Central memory CD4-positive, alpha-beta T cell (primary cell): Measurements from ENCODE around the gene CHRM3.

Source experiments
- DNase-seq: peaks from one replicate; pipeline ENCODE4 v3.0.0; 2022

Gene CHRM3

GRCh38 chr1:239417221-239417620 is 30.9 kb downstream of the CHRM3 start:
- no peak for DNase-seq

GRCh38 chr1:239417986-239418640 is 31.7 kb downstream of the CHRM3 start:
- no peak for DNase-seq

GRCh38 chr1:239418681-239419080 is 32.3 kb downstream of the CHRM3 start:
- DNase-seq = no peak

GRCh38 chr1:239421811-239422210 is 35.4 kb downstream of the CHRM3 start:
- no peak for DNase-seq

GRCh38 chr1:239422818-239423217 is 36.5 kb downstream of the CHRM3 start:
- DNase-seq = no peak

GRCh38 chr1:239426821-239427475 is 40.6 kb downstream of the CHRM3 start:
- DNase-seq = no peak

- no peak for DNase-seq
Measured at GRCh38 chr1:239427712-239428111, 41.3 kb downstream of the CHRM3 start.

GRCh38 chr1:239428120-239428710 is 41.8 kb downstream of the CHRM3 start:
- DNase-seq = no peak

GRCh38 chr1:239429163-239429562 is 42.8 kb downstream of the CHRM3 start:
- DNase-seq = no peak

GRCh38 chr1:239432255-239432654 is 45.9 kb downstream of the CHRM3 start:
- DNase-seq = no peak

- DNase-seq = no peak
Measured at GRCh38 chr1:239434181-239434580, 47.8 kb downstream of the CHRM3 start.
